Measurements from ENCODE around the gene PPP2R5C. TPM values are rescaled to one million over a fixed set of nuclear protein-coding genes. Genes with fewer than 3 reads are reported as not detected.

PPP2R5C gene
- total RNA-seq, 1 donor = 114 TPM

- DNase-seq (ENCODE audit: low read depth) = no peak
- no peak overlapping the region for H3K4me3 ChIP-seq (ENCODE audit: low read depth, low read length)
- no peak for TF ChIP-seq CTCF (IDR thresholded peaks at IDR 0.05; ENCODE audit: insufficient read depth, low read length)
These were observed 158.8 kb downstream of the PPP2R5C start for GRCh38 chr14:101920271-101920670.

GRCh38 chr14:101922866-101923265 is 161.4 kb downstream of the PPP2R5C start:
- no peak for TF ChIP-seq CTCF (IDR thresholded peaks at IDR 0.05; ENCODE audit: insufficient read depth, low read length)
- no peak overlapping the region for H3K4me3 ChIP-seq (ENCODE audit: low read depth, low read length)
- DNase-seq (ENCODE audit: low read depth) = no peak

GRCh38 chr14:101925152-101925551 is 163.6 kb downstream of the PPP2R5C start:
- no peak overlapping the region for H3K4me3 ChIP-seq (ENCODE audit: low read depth, low read length)
- no peak for DNase-seq (ENCODE audit: low read depth)
- no peak for TF ChIP-seq CTCF (IDR thresholded peaks at IDR 0.05; ENCODE audit: insufficient read depth, low read length)

GRCh38 chr14:101926085-101926484 is 164.6 kb downstream of the PPP2R5C start:
- DNase-seq (ENCODE audit: low read depth) = no peak
- no peak for TF ChIP-seq CTCF (IDR thresholded peaks at IDR 0.05; ENCODE audit: insufficient read depth, low read length)
- H3K4me3 ChIP-seq (ENCODE audit: low read depth, low read length) = no peak overlapping the region

- DNase-seq (ENCODE audit: low read depth) = no peak
- TF ChIP-seq CTCF (IDR thresholded peaks at IDR 0.05; ENCODE audit: insufficient read depth, low read length) = no peak
- H3K4me3 ChIP-seq (ENCODE audit: low read depth, low read length) = no peak overlapping the region
These were observed 165.1 kb downstream of the PPP2R5C start for GRCh38 chr14:101926620-101927019.

- H3K4me3 ChIP-seq (ENCODE audit: low read depth, low read length) = no peak overlapping the region
- no peak for TF ChIP-seq CTCF (IDR thresholded peaks at IDR 0.05; ENCODE audit: insufficient read depth, low read length)
These were observed 166.3 kb downstream of the PPP2R5C start for GRCh38 chr14:101927859-101928258.

GRCh38 chr14:101928415-101928841 is 166.9 kb downstream of the PPP2R5C start:
- H3K4me3 ChIP-seq (ENCODE audit: low read depth, low read length) = no peak overlapping the region
- no peak for DNase-seq (ENCODE audit: low read depth)
- TF ChIP-seq CTCF (IDR thresholded peaks at IDR 0.05; ENCODE audit: insufficient read depth, low read length) = no peak

More at GRCh38 chr14:101927859-101928258, 166.3 kb downstream of the PPP2R5C start:
- peak; percentile 97 for DNase-seq (ENCODE audit: low read depth)

Data from fibroblast of the aortic adventitia (primary cell).